ENCODE results near the gene DOCK9. TPM values are rescaled to one million over a fixed set of nuclear protein-coding genes. Genes with fewer than 3 reads are reported as not detected.
A peak's percentile ranks its signal among the peaks of the same experiment; 100 is the strongest.

DOCK9 gene
- total RNA-seq, 1 donor from 2014 or later: 45.9 TPM

- no peak overlapping the region for H3K4me3 Mint-ChIP-seq (ENCODE audit: unreplicated experiment)
- H3K27ac Mint-ChIP-seq (ENCODE audit: unreplicated experiment): no peak overlapping the region
- no peak for DNase-seq (ENCODE audit: low spot score)
- no peaks in the 10 kb centered on the region for H3K27me3 Mint-ChIP-seq (ENCODE audit: low read depth)
- H3K4me1 Mint-ChIP-seq (ENCODE audit: low read depth): peaks cover 30% of the 10 kb centered on the region
- TF ChIP-seq CTCF (IDR thresholded peaks at IDR 0.05): peak; percentile 92
- peaks cover 18% of the 10 kb centered on the region for H3K36me3 Mint-ChIP-seq (ENCODE audit: low read depth)
- H3K9me3 Mint-ChIP-seq (ENCODE audit: low read depth): no peaks in the 10 kb centered on the region
Observed at GRCh38 chr13:98842858-98843481, 134.9 kb downstream of the DOCK9 start.

GRCh38 chr13:98842070-98842469 lies 135.8 kb downstream of the DOCK9 start:
- Mint-ChIP-seq H3K27ac (ENCODE audit: unreplicated experiment) (no peak overlapping the region), H3K27me3 (ENCODE audit: low read depth) (no peaks in the 10 kb centered on the region), H3K36me3 (ENCODE audit: low read depth) (peaks cover 14% of the 10 kb centered on the region), H3K9me3 (ENCODE audit: low read depth) (no peaks in the 10 kb centered on the region), H3K4me1 (ENCODE audit: low read depth) (peaks cover 30% of the 10 kb centered on the region), H3K4me3 (ENCODE audit: unreplicated experiment) (no peak overlapping the region)
- DNase-seq (ENCODE audit: low spot score): no peak
- TF ChIP-seq CTCF (IDR thresholded peaks at IDR 0.05): no peak

- Mint-ChIP-seq H3K27ac (ENCODE audit: unreplicated experiment) (peak overlapping the region; percentile 77), H3K9me3 (ENCODE audit: low read depth) (no peaks in the 10 kb centered on the region), H3K4me3 (ENCODE audit: unreplicated experiment) (no peak overlapping the region), H3K36me3 (ENCODE audit: low read depth) (peaks cover 5% of the 10 kb centered on the region), H3K4me1 (ENCODE audit: low read depth) (peaks cover 30% of the 10 kb centered on the region), H3K27me3 (ENCODE audit: low read depth) (no peaks in the 10 kb centered on the region)
- no peak for DNase-seq (ENCODE audit: low spot score)
- TF ChIP-seq CTCF (IDR thresholded peaks at IDR 0.05): peak; percentile 97
Observed at GRCh38 chr13:98839856-98840769, 137.8 kb downstream of the DOCK9 start.

GRCh38 chr13:98838776-98839175 lies 139.1 kb downstream of the DOCK9 start:
- Mint-ChIP-seq H3K9me3 (ENCODE audit: low read depth) (no peaks in the 10 kb centered on the region), H3K27ac (ENCODE audit: unreplicated experiment) (no peak overlapping the region), H3K4me3 (ENCODE audit: unreplicated experiment) (no peak overlapping the region), H3K27me3 (ENCODE audit: low read depth) (no peaks in the 10 kb centered on the region), H3K36me3 (ENCODE audit: low read depth) (peaks cover 5% of the 10 kb centered on the region), H3K4me1 (ENCODE audit: low read depth) (peaks cover 30% of the 10 kb centered on the region)
- no peak for TF ChIP-seq CTCF (IDR thresholded peaks at IDR 0.05)
- DNase-seq (ENCODE audit: low spot score): no peak

GRCh38 chr13:98837896-98838295 lies 140.0 kb downstream of the DOCK9 start:
- H3K27ac Mint-ChIP-seq (ENCODE audit: unreplicated experiment): no peak overlapping the region
- H3K4me3 Mint-ChIP-seq (ENCODE audit: unreplicated experiment): no peak overlapping the region
- no peak for DNase-seq (ENCODE audit: low spot score)
- H3K27me3 Mint-ChIP-seq (ENCODE audit: low read depth): no peaks in the 10 kb centered on the region
- H3K4me1 Mint-ChIP-seq (ENCODE audit: low read depth): peaks cover 28% of the 10 kb centered on the region
- H3K36me3 Mint-ChIP-seq (ENCODE audit: low read depth): peaks cover 5% of the 10 kb centered on the region
- H3K9me3 Mint-ChIP-seq (ENCODE audit: low read depth): no peaks in the 10 kb centered on the region
- TF ChIP-seq CTCF (IDR thresholded peaks at IDR 0.05): no peak
